ENCODE data around the gene PABPN1L.

- TF ChIP-seq CTCF (IDR thresholded peaks at IDR 0.05; ENCODE audit: low read length), result no peak
- TF ChIP-seq EZH2 (optimal IDR thresholded peaks at IDR 0.05; ENCODE audit: low read depth, low read length), result no peak
- TF ChIP-seq EZH2phosphoT487 (IDR thresholded peaks at IDR 0.05; ENCODE audit: low read length), result no peak
These were observed 46.6 kb upstream of the PABPN1L start for GRCh38 chr16:88913001-88913612.

Data from MM.1S (cell line).